ENCODE measurements around the gene CYP4F3.
"Not testable (repeated sequence)": the region's sequence is repeated elsewhere in the genome, so short reads cannot be mapped to it uniquely, and the experiment has no call there.

The CYP4F3 gene

GRCh38 chr19:15640294-15640903, at the start of gene CYP4F3:
CYP4F3 (plus strand) TSS chr19:15640897; CDS start chr19:15641416, 519 bp downstream.
- no peak for DNase-seq

GRCh38 chr19:15591796-15592195, 48.9 kb upstream of the CYP4F3 start:
- no peak for DNase-seq

- DNase-seq, result not testable (repeated sequence)
Observed at GRCh38 chr19:15592506-15592905, 48.2 kb upstream of the CYP4F3 start.

- DNase-seq, result not testable (repeated sequence)
Observed at GRCh38 chr19:15593766-15594165, 46.9 kb upstream of the CYP4F3 start.

GRCh38 chr19:15595069-15595468, 45.6 kb upstream of the CYP4F3 start:
- DNase-seq, result no peak

- DNase-seq, result not testable (repeated sequence)
Observed at GRCh38 chr19:15607978-15608925, 32.4 kb upstream of the CYP4F3 start.

- DNase-seq, result no peak
Observed at GRCh38 chr19:15609261-15609660, 31.4 kb upstream of the CYP4F3 start.

- no peak for DNase-seq
Observed at GRCh38 chr19:15612342-15612741, 28.4 kb upstream of the CYP4F3 start.

GRCh38 chr19:15613338-15613737, 27.4 kb upstream of the CYP4F3 start:
- no peak for DNase-seq

- DNase-seq, result no peak
Observed at GRCh38 chr19:15614507-15615379, 26.0 kb upstream of the CYP4F3 start, which contains the start of gene CYP4F8. CYP4F8 (plus strand) TSS chr19:15615218; CDS start chr19:15615617, 399 bp downstream.

- no peak for DNase-seq
Observed at GRCh38 chr19:15615526-15615925, 25.2 kb upstream of the CYP4F3 start.

GRCh38 chr19:15616183-15616582, 24.5 kb upstream of the CYP4F3 start:
- no peak for DNase-seq

GRCh38 chr19:15616627-15617270, 23.9 kb upstream of the CYP4F3 start:
- DNase-seq, result no peak

GRCh38 chr19:15618321-15618720, 22.4 kb upstream of the CYP4F3 start:
- DNase-seq, result no peak

- DNase-seq, result no peak
Observed at GRCh38 chr19:15621801-15622200, 18.9 kb upstream of the CYP4F3 start.

- no peak for DNase-seq
Observed at GRCh38 chr19:15622991-15623390, 17.7 kb upstream of the CYP4F3 start.

GRCh38 chr19:15623711-15624318, 16.9 kb upstream of the CYP4F3 start:
- DNase-seq, result no peak

GRCh38 chr19:15628236-15629002, 12.3 kb upstream of the CYP4F3 start:
- DNase-seq, result no peak

- no peak for DNase-seq
Observed at GRCh38 chr19:15629003-15629880, 11.5 kb upstream of the CYP4F3 start.

- DNase-seq, result no peak
Observed at GRCh38 chr19:15631817-15632216, 8.9 kb upstream of the CYP4F3 start.

Data from NCI-H446 treated with DMSO at 0.1 percent for 48 hours (cell line).